ENCODE measurements around the gene ZNF618. TPM values are rescaled to one million over a fixed set of nuclear protein-coding genes. Genes with fewer than 3 reads are reported as not detected.

Gene ZNF618
- polyA plus RNA-seq, 1 donor (not counting 4 experiments of a cell fraction or from before 2014, with no cell fraction given), result 2.5 TPM

DNA sequence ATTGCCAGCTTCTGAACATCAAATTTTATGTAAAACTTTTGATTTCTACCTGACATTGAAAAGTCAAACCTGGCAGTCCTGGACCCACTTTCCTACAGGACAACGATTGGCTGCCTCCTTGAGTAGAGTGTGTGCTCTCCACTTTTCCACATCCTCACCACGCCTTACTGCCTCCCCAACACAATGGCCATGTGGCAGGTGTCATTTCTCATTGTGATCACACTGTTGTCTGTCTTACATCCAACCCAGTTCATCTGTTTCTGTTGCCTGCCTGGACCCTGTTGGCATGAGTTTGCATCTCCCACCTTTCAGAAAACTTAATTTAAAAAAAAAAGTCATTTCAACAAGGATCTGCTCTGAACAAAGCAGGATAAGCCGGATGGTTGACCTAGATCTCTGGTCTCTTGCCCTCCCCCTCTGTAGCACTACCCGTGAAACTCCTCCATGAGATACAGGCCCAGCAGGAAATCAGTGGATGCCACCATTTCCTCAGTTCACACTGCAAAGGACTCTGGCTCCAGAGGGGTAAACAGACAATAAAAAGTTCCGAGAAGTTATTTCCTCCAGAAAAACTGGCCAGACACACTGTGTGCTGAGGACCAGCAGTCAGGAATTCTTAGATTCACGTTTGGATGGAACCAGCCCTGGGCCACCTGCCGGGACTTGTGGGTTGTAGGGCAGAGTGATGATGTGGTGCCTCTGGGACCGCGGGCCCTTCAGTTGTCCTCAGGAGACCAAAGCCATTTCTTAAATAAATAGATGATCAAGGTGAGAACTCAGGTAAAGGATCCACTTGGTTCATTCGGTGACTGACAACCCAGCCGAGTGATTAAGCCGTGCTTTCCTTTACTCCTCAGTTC is 153.4 kb downstream of the ZNF618 start:
- H3K4me2 ChIP-seq (ENCODE audit: control insufficient read depth, extremely low read depth, insufficient read depth, low read depth, low read length), result peak overlapping the region; percentile 34
- no peak overlapping the region for H3K4me3 ChIP-seq (ENCODE audit: control insufficient read depth in 2 of 3, extremely low read depth in 1 of 3, insufficient read depth in 2 of 3, low read depth in 1 of 3, low read length in 3 of 3)
- H3K9me1 ChIP-seq (ENCODE audit: control insufficient read depth, extremely low read depth, insufficient read depth, low read length), result no peaks in the 10 kb centered on the region
- no peaks in the 10 kb centered on the region for H3K27me3 ChIP-seq (ENCODE audit: control insufficient read depth, extremely low read depth, insufficient read depth, low read length)
- no peak overlapping the region for H2AFZ ChIP-seq (ENCODE audit: control insufficient read depth, low read length)
- TF ChIP-seq EZH2 (IDR thresholded peaks at IDR 0.05; ENCODE audit: low read length), result no peak
- TF ChIP-seq, protein P1, sequence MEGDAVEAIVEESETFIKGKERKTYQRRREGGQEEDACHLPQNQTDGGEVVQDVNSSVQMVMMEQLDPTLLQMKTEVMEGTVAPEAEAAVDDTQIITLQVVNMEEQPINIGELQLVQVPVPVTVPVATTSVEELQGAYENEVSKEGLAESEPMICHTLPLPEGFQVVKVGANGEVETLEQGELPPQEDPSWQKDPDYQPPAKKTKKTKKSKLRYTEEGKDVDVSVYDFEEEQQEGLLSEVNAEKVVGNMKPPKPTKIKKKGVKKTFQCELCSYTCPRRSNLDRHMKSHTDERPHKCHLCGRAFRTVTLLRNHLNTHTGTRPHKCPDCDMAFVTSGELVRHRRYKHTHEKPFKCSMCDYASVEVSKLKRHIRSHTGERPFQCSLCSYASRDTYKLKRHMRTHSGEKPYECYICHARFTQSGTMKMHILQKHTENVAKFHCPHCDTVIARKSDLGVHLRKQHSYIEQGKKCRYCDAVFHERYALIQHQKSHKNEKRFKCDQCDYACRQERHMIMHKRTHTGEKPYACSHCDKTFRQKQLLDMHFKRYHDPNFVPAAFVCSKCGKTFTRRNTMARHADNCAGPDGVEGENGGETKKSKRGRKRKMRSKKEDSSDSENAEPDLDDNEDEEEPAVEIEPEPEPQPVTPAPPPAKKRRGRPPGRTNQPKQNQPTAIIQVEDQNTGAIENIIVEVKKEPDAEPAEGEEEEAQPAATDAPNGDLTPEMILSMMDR (optimal IDR thresholded peaks at IDR 0.05 in 1 of 3, IDR thresholded peaks at IDR 0.05 in 1 of 3, conservative IDR thresholded peaks at IDR 0.05 in 1 of 3; ENCODE audit: extremely low read depth in 1 of 3, insufficient read depth in 2 of 3, low read length in 3 of 3), result no peak
- no peak overlapping the region for H3K27ac ChIP-seq (ENCODE audit: control insufficient read depth, insufficient read depth, low read length)
- no peaks in the 10 kb centered on the region for H3K9me3 ChIP-seq (ENCODE audit: control insufficient read depth, low read depth, low read length)
- H3K9ac ChIP-seq (ENCODE audit: control insufficient read depth, extremely low read depth, insufficient read depth, low read length), result no peak overlapping the region
- H3K36me3 ChIP-seq (ENCODE audit: control insufficient read depth in 2 of 2, extremely low read depth in 1 of 2, insufficient read depth in 2 of 2, low read length in 2 of 2), result peaks cover 0 to 5% of the 10 kb centered on the region in 2 experiments
- H3K79me2 ChIP-seq (ENCODE audit: control insufficient read depth, insufficient read depth, low read length), result no peaks in the 10 kb centered on the region
- DNase-seq (ENCODE audit: low read depth, low spot score) (no peak), FAIRE-seq (no peak)
- H3K4me1 ChIP-seq (ENCODE audit: control insufficient read depth, extremely low read depth, insufficient read depth, low read length), result peaks cover 9% of the 10 kb centered on the region
- no peaks in the 10 kb centered on the region for H4K20me1 ChIP-seq (ENCODE audit: control insufficient read depth, extremely low read depth, insufficient read depth, low read length)
- dilution Hi-C loops (cut with MboI; ENCODE audit: extremely low pct_ligation_motif_present, low sequenced_read_pairs), result no loop called here

DNA sequence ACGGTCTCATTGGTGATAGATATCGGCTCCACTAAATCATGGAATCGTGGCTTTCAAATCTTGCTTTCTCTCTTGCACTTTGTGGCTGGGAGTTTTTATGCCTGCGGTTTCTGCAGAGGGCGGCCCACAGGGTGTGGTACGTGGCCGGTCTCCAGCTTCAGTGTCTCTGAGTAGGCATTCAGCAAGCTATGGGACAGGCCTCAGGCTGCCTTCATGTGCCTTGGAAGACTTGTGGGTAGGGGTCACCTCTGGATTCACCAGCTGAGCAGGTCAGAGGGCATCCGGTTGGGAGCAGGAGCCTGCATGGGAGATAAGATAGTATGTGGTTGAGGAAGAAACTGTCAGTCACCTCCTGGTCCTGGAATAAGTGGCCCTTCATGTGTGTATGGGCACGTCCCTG is 154.3 kb downstream of the ZNF618 start:
- H4K20me1 ChIP-seq (ENCODE audit: control insufficient read depth, extremely low read depth, insufficient read depth, low read length), result no peaks in the 10 kb centered on the region
- no peaks in the 10 kb centered on the region for H3K27me3 ChIP-seq (ENCODE audit: control insufficient read depth, extremely low read depth, insufficient read depth, low read length)
- FAIRE-seq (peak; percentile 44), DNase-seq (ENCODE audit: low read depth, low spot score) (no peak)
- peak overlapping the region; percentile 34 for H3K4me2 ChIP-seq (ENCODE audit: control insufficient read depth, extremely low read depth, insufficient read depth, low read depth, low read length)
- no peak overlapping the region for H2AFZ ChIP-seq (ENCODE audit: control insufficient read depth, low read length)
- H3K9me1 ChIP-seq (ENCODE audit: control insufficient read depth, extremely low read depth, insufficient read depth, low read length), result no peaks in the 10 kb centered on the region
- H3K27ac ChIP-seq (ENCODE audit: control insufficient read depth, insufficient read depth, low read length), result no peak overlapping the region
- no peaks in the 10 kb centered on the region for H3K9me3 ChIP-seq (ENCODE audit: control insufficient read depth, low read depth, low read length)
- no peaks in the 10 kb centered on the region for H3K79me2 ChIP-seq (ENCODE audit: control insufficient read depth, insufficient read depth, low read length)
- no peak overlapping the region for H3K4me3 ChIP-seq (ENCODE audit: control insufficient read depth in 2 of 3, extremely low read depth in 1 of 3, insufficient read depth in 2 of 3, low read depth in 1 of 3, low read length in 3 of 3)
- no peak overlapping the region for H3K9ac ChIP-seq (ENCODE audit: control insufficient read depth, extremely low read depth, insufficient read depth, low read length)
- dilution Hi-C loops (cut with MboI; ENCODE audit: extremely low pct_ligation_motif_present, low sequenced_read_pairs), result no loop called here
- H3K36me3 ChIP-seq (ENCODE audit: control insufficient read depth in 2 of 2, extremely low read depth in 1 of 2, insufficient read depth in 2 of 2, low read length in 2 of 2), result peaks cover 0 to 3% of the 10 kb centered on the region in 2 experiments
- TF ChIP-seq, protein P1 (optimal IDR thresholded peaks at IDR 0.05 in 1 of 3, IDR thresholded peaks at IDR 0.05 in 1 of 3, conservative IDR thresholded peaks at IDR 0.05 in 1 of 3; ENCODE audit: extremely low read depth in 1 of 3, insufficient read depth in 2 of 3, low read length in 3 of 3), result no peak
- TF ChIP-seq EZH2 (IDR thresholded peaks at IDR 0.05; ENCODE audit: low read length), result no peak
- peaks cover 9% of the 10 kb centered on the region for H3K4me1 ChIP-seq (ENCODE audit: control insufficient read depth, extremely low read depth, insufficient read depth, low read length)
